Cerebellar nuclear complex (tissue), 1 donor: ENCODE data around the gene SESN1.
"Not testable (repeated sequence)": the region's sequence is repeated elsewhere in the genome, so short reads cannot be mapped to it uniquely, and the experiment has no call there.

Experiments used
- DNase-seq, 2 experiments: peaks; one replicate each; lab custom pipeline; 2025; lab: John Stamatoyannopoulos, UW

The SESN1 gene

GRCh38 chr6:109000289-109000688 lies 94.4 kb downstream of the SESN1 start:
- no peak for DNase-seq

- no peak for DNase-seq
These were observed 95.2 kb downstream of the SESN1 start for GRCh38 chr6:108999428-108999827.

GRCh38 chr6:108998485-108998884 lies 96.2 kb downstream of the SESN1 start:
- no peak for DNase-seq

- DNase-seq, result no peak
These were observed 98.4 kb downstream of the SESN1 start for GRCh38 chr6:108996208-108996607.

- no peak for DNase-seq
These were observed 99.3 kb downstream of the SESN1 start for GRCh38 chr6:108995296-108995695.

- DNase-seq, result no peak
These were observed 100.8 kb downstream of the SESN1 start for GRCh38 chr6:108993876-108994275.

- no peak for DNase-seq
These were observed 104.9 kb downstream of the SESN1 start for GRCh38 chr6:108989700-108990099.

- no peak for DNase-seq
These were observed 105.9 kb downstream of the SESN1 start for GRCh38 chr6:108988765-108989164.

- DNase-seq, result no peak
These were observed 106.3 kb downstream of the SESN1 start for GRCh38 chr6:108988296-108988695.

- DNase-seq, result no peak
These were observed 107.5 kb downstream of the SESN1 start for GRCh38 chr6:108987156-108987555.

- DNase-seq, result no peak
These were observed 109.3 kb downstream of the SESN1 start for GRCh38 chr6:108985301-108985700.

- no peak for DNase-seq
These were observed 111.5 kb downstream of the SESN1 start for GRCh38 chr6:108983151-108983550.

GRCh38 chr6:108982154-108983113 lies 112.2 kb downstream of the SESN1 start:
- no peak for DNase-seq

- not testable (repeated sequence) for DNase-seq
These were observed 116.0 kb downstream of the SESN1 start for GRCh38 chr6:108978638-108979037.

- DNase-seq, result no peak
These were observed 120.4 kb downstream of the SESN1 start for GRCh38 chr6:108974201-108974600.

- no peak for DNase-seq
These were observed 124.9 kb downstream of the SESN1 start for GRCh38 chr6:108969776-108970175.

GRCh38 chr6:108968325-108969316 lies 126.0 kb downstream of the SESN1 start:
- no peak for DNase-seq

- DNase-seq, result no peak
These were observed 127.5 kb downstream of the SESN1 start for GRCh38 chr6:108966855-108967755.

GRCh38 chr6:108966251-108966650 lies 128.4 kb downstream of the SESN1 start:
- DNase-seq, result no peak

- DNase-seq, result no peak
These were observed 132.7 kb downstream of the SESN1 start for GRCh38 chr6:108961985-108962384.

GRCh38 chr6:108961077-108961476 lies 133.6 kb downstream of the SESN1 start:
- no peak for DNase-seq
